Measurements from ENCODE around the gene SCUBE2.

- TF ChIP-seq PREB (CRISPR knock-in tag; IDR thresholded peaks at IDR 0.05; ENCODE audit: borderline replicate concordance) (no peak), CTCF (IDR thresholded peaks at IDR 0.05) (no peak), E2F5 (CRISPR knock-in tag; IDR thresholded peaks at IDR 0.05) (no peak), CREB1 (CRISPR knock-in tag; IDR thresholded peaks at IDR 0.05) (no peak), RELA (CRISPR knock-in tag; IDR thresholded peaks at IDR 0.05; ENCODE audit: borderline replicate concordance) (no peak), TEAD4 (CRISPR knock-in tag; IDR thresholded peaks at IDR 0.05) (no peak), ZMAT4 (CRISPR knock-in tag; IDR thresholded peaks at IDR 0.05) (no peak)
- TF ChIP-seq, protein P1, sequence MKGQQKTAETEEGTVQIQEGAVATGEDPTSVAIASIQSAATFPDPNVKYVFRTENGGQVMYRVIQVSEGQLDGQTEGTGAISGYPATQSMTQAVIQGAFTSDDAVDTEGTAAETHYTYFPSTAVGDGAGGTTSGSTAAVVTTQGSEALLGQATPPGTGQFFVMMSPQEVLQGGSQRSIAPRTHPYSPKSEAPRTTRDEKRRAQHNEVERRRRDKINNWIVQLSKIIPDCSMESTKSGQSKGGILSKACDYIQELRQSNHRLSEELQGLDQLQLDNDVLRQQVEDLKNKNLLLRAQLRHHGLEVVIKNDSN (CRISPR knock-in tag; IDR thresholded peaks at IDR 0.05): no peak
- TF ChIP-seq, protein P2, sequence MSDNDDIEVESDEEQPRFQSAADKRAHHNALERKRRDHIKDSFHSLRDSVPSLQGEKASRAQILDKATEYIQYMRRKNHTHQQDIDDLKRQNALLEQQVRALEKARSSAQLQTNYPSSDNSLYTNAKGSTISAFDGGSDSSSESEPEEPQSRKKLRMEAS (CRISPR knock-in tag; IDR thresholded peaks at IDR 0.05): no peak
These were observed 15.4 kb downstream of the SCUBE2 start for GRCh38 chr11:9076046-9076445.

Data from WTC11 (cell line).